ENCODE measurements around the gene FHIT. TPM values are rescaled to one million over a fixed set of nuclear protein-coding genes. Genes with fewer than 3 reads are reported as not detected.

FHIT gene
- total RNA-seq, 1 experiment from 2014 or later: 3.6 TPM

- no peak overlapping the region for H3K4me2 ChIP-seq (ENCODE audit: low read length)
- H2AFZ ChIP-seq (ENCODE audit: low read length): no peak overlapping the region
- TF ChIP-seq EZH2phosphoT487 (IDR thresholded peaks at IDR 0.05; ENCODE audit: borderline replicate concordance, low read length) (no peak), EZH2 (IDR thresholded peaks at IDR 0.05; ENCODE audit: low read length, unreplicated experiment) (no peak), CTCF (conservative IDR thresholded peaks at IDR 0.05; ENCODE audit: low read depth, low read length) (no peak)
- H3K9me3 ChIP-seq (ENCODE audit: low read length): no peaks in the 10 kb centered on the region
- H3K36me3 ChIP-seq (ENCODE audit: low read depth, low read length): no peaks in the 10 kb centered on the region
- no peak overlapping the region for H3K9ac ChIP-seq (ENCODE audit: low read length)
- H3K27me3 ChIP-seq (ENCODE audit: low read length): no peaks in the 10 kb centered on the region
- intact Hi-C loops (cut with micrococcal nuclease): no loop called here
- ChIA-PET CTCF (no interaction called here), POLR2A (ENCODE audit: unreplicated experiment) (no interaction called here)
- no peak overlapping the region for H3K4me3 ChIP-seq (ENCODE audit: low read length)
- no peaks in the 10 kb centered on the region for H3K9me2 ChIP-seq (replicated peaks; ENCODE audit: low read length)
- no peak for DNase-seq
- no peaks in the 10 kb centered on the region for H4K20me1 ChIP-seq (ENCODE audit: low read length)
- no peaks in the 10 kb centered on the region for H3K79me2 ChIP-seq (ENCODE audit: low read length)
- H3K4me1 ChIP-seq (ENCODE audit: insufficient read depth, low read length): peaks cover 2% of the 10 kb centered on the region; the same call in 1 of the 2 replicates
- BruUV-seq (replicated peaks): no TSS peak
- no peak overlapping the region for H3K27ac ChIP-seq (ENCODE audit: low read length)
- H3F3A ChIP-seq (ENCODE audit: low read length, unreplicated experiment): no peaks in the 10 kb centered on the region
- no peak for ATAC-seq
These were observed 1472.0 kb downstream of the FHIT start for GRCh38 chr3:59779260-59779659.

- Histone ChIP-seq H3K9ac (ENCODE audit: low read length) (no peak overlapping the region), H3K36me3 (ENCODE audit: low read depth, low read length) (no peaks in the 10 kb centered on the region), H3K27ac (ENCODE audit: low read length) (no peak overlapping the region), H3K4me1 (ENCODE audit: insufficient read depth, low read length) (peaks cover under 1% of the 10 kb centered on the region; the same call in 1 of the 2 replicates), H3K9me3 (ENCODE audit: low read length) (no peaks in the 10 kb centered on the region), H3K4me2 (ENCODE audit: low read length) (no peak overlapping the region), H2AFZ (ENCODE audit: low read length) (no peak overlapping the region), H3K27me3 (ENCODE audit: low read length) (no peaks in the 10 kb centered on the region), H4K20me1 (ENCODE audit: low read length) (no peaks in the 10 kb centered on the region), H3K9me2 (replicated peaks; ENCODE audit: low read length) (no peaks in the 10 kb centered on the region), H3K4me3 (ENCODE audit: low read length) (no peak overlapping the region), H3K79me2 (ENCODE audit: low read length) (no peaks in the 10 kb centered on the region), H3F3A (ENCODE audit: low read length, unreplicated experiment) (no peaks in the 10 kb centered on the region)
- intact Hi-C loops (cut with micrococcal nuclease): no loop called here
- BruUV-seq (replicated peaks): no TSS peak
- ChIA-PET POLR2A (ENCODE audit: unreplicated experiment) (no interaction called here), CTCF (no interaction called here)
- DNase-seq: no peak
- TF ChIP-seq EZH2 (IDR thresholded peaks at IDR 0.05; ENCODE audit: low read length, unreplicated experiment): no peak
- TF ChIP-seq EZH2phosphoT487 (IDR thresholded peaks at IDR 0.05; ENCODE audit: borderline replicate concordance, low read length): no peak
- TF ChIP-seq CTCF (conservative IDR thresholded peaks at IDR 0.05; ENCODE audit: low read depth, low read length): no peak
- no peak for ATAC-seq
These were observed 1473.6 kb downstream of the FHIT start for GRCh38 chr3:59777667-59778077.

GRCh38 chr3:59777066-59777465 lies 1474.2 kb downstream of the FHIT start:
- no peak for DNase-seq
- no peaks in the 10 kb centered on the region for H3F3A ChIP-seq (ENCODE audit: low read length, unreplicated experiment)
- H3K27me3 ChIP-seq (ENCODE audit: low read length): no peaks in the 10 kb centered on the region
- ATAC-seq: no peak
- no peaks in the 10 kb centered on the region for H4K20me1 ChIP-seq (ENCODE audit: low read length)
- H3K4me1 ChIP-seq (ENCODE audit: insufficient read depth, low read length): peaks cover 7% of the 10 kb centered on the region
- TF ChIP-seq CTCF (conservative IDR thresholded peaks at IDR 0.05; ENCODE audit: low read depth, low read length) (no peak), EZH2phosphoT487 (IDR thresholded peaks at IDR 0.05; ENCODE audit: borderline replicate concordance, low read length) (no peak), EZH2 (IDR thresholded peaks at IDR 0.05; ENCODE audit: low read length, unreplicated experiment) (no peak)
- H3K9ac ChIP-seq (ENCODE audit: low read length): no peak overlapping the region
- no peaks in the 10 kb centered on the region for H3K9me3 ChIP-seq (ENCODE audit: low read length)
- intact Hi-C loops (cut with micrococcal nuclease): no loop called here
- no peak overlapping the region for H3K4me3 ChIP-seq (ENCODE audit: low read length)
- H3K9me2 ChIP-seq (replicated peaks; ENCODE audit: low read length): no peaks in the 10 kb centered on the region
- H3K4me2 ChIP-seq (ENCODE audit: low read length): no peak overlapping the region
- ChIA-PET POLR2A (ENCODE audit: unreplicated experiment) (no interaction called here), CTCF (no interaction called here)
- H2AFZ ChIP-seq (ENCODE audit: low read length): no peak overlapping the region
- H3K79me2 ChIP-seq (ENCODE audit: low read length): no peaks in the 10 kb centered on the region
- no peak overlapping the region for H3K27ac ChIP-seq (ENCODE audit: low read length)
- H3K36me3 ChIP-seq (ENCODE audit: low read depth, low read length): no peaks in the 10 kb centered on the region
- no TSS peak for BruUV-seq (replicated peaks)

Measured in PC-3 (cell line).